ENCODE data around the gene KIAA0930. TPM values are rescaled to one million over a fixed set of nuclear protein-coding genes. Genes with fewer than 3 reads are reported as not detected.

KIAA0930 gene
- polyA plus RNA-seq, 1 donor from 2014 or later = 129 TPM

DNA sequence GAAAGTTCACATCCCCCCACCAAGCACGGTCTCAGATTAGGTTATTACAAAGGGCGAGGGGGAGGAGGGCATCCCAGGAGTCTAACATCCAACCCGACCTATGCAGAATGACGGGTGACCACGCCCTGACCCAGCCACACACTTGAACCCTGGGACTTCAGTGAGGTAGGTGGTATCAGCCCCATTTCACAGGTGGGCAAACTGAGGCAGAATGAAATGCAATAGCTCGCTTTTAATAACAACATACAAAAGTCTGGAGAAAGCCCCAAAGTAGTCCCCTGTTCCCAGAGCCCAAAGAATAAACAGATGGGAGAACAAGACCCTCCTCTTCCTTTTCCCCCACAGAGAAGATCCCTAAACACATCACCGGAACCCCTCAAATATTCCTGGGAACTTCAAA, 45.1 kb downstream of the KIAA0930 start:
- Histone ChIP-seq H3F3A (ENCODE audit: insufficient read depth, low read length, poor library complexity, severe bottlenecking) (no peaks in the 10 kb centered on the region), H4K20me1 (ENCODE audit: insufficient read depth) (no peaks in the 10 kb centered on the region), H3K27me3 (ENCODE audit: insufficient read depth, low read depth, low read length) (no peaks in the 10 kb centered on the region), H3K79me2 (replicated peaks; ENCODE audit: insufficient read depth, low read length) (no peaks in the 10 kb centered on the region), H2AFZ (ENCODE audit: low read depth, low read length) (no peak overlapping the region), H3K4me2 (ENCODE audit: low read length) (no peak overlapping the region), H3K4me3 (ENCODE audit: low read length) (no peak overlapping the region), H3K9me3 (ENCODE audit: low read length) (no peaks in the 10 kb centered on the region), H3K27ac (ENCODE audit: low read length) (no peak overlapping the region), H3K9ac (ENCODE audit: low read length) (no peak overlapping the region), H3K36me3 (ENCODE audit: insufficient read depth, low read length) (peaks cover 3% of the 10 kb centered on the region), H3K9me2 (ENCODE audit: insufficient read depth, low read length) (no peaks in the 10 kb centered on the region)
- TF ChIP-seq TAF1 (IDR thresholded peaks at IDR 0.05; ENCODE audit: low read depth) = no peak
- TF ChIP-seq, protein P1, sequence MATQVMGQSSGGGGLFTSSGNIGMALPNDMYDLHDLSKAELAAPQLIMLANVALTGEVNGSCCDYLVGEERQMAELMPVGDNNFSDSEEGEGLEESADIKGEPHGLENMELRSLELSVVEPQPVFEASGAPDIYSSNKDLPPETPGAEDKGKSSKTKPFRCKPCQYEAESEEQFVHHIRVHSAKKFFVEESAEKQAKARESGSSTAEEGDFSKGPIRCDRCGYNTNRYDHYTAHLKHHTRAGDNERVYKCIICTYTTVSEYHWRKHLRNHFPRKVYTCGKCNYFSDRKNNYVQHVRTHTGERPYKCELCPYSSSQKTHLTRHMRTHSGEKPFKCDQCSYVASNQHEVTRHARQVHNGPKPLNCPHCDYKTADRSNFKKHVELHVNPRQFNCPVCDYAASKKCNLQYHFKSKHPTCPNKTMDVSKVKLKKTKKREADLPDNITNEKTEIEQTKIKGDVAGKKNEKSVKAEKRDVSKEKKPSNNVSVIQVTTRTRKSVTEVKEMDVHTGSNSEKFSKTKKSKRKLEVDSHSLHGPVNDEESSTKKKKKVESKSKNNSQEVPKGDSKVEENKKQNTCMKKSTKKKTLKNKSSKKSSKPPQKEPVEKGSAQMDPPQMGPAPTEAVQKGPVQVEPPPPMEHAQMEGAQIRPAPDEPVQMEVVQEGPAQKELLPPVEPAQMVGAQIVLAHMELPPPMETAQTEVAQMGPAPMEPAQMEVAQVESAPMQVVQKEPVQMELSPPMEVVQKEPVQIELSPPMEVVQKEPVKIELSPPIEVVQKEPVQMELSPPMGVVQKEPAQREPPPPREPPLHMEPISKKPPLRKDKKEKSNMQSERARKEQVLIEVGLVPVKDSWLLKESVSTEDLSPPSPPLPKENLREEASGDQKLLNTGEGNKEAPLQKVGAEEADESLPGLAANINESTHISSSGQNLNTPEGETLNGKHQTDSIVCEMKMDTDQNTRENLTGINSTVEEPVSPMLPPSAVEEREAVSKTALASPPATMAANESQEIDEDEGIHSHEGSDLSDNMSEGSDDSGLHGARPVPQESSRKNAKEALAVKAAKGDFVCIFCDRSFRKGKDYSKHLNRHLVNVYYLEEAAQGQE (IDR thresholded peaks at IDR 0.05; ENCODE audit: borderline replicate concordance) = no peak
- no peak for TF ChIP-seq MXI1 (conservative IDR thresholded peaks at IDR 0.05; ENCODE audit: poor library complexity, severe bottlenecking)
- TF ChIP-seq EP300 (conservative IDR thresholded peaks at IDR 0.05; ENCODE audit: poor library complexity, severe bottlenecking) = no peak
- TF ChIP-seq RAD21 (conservative IDR thresholded peaks at IDR 0.05) = no peak
- TF ChIP-seq POLR2AphosphoS5 (IDR thresholded peaks at IDR 0.05) = no peak
- no peak for TF ChIP-seq SMC3 (conservative IDR thresholded peaks at IDR 0.05; ENCODE audit: poor library complexity)
- no peak for TF ChIP-seq CTCF (IDR thresholded peaks at IDR 0.05; ENCODE audit: poor library complexity, severe bottlenecking)
- TF ChIP-seq EZH2 (IDR thresholded peaks at IDR 0.05; ENCODE audit: borderline replicate concordance, insufficient read depth, low read length, poor library complexity, severe bottlenecking) = no peak

DNA sequence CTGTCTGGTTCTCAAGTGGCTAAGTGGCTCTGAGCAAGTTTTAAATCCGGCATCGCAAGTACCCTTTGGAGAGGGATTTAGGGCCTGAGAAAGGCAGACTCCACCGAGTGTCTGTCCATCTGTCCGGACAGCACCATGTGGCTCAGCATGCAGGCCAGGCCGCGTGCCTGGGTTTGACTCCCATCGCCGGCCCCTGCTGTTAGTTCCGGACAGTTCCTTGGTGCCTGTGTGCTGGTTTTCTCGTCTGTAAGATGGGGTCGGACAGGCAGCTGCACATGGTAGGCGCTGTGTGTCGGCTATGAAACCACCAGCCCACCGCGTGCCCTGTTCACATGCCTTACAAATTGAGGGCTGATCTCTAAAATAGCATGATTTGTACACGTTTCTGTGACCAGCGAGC, 46.0 kb downstream of the KIAA0930 start:
- H3K36me3 ChIP-seq (ENCODE audit: insufficient read depth, low read length) = no peaks in the 10 kb centered on the region
- no peak overlapping the region for H3K27ac ChIP-seq (ENCODE audit: low read length)
- H3K9me2 ChIP-seq (ENCODE audit: insufficient read depth, low read length) = no peaks in the 10 kb centered on the region
- H3K9ac ChIP-seq (ENCODE audit: low read length) = no peak overlapping the region
- H3K4me3 ChIP-seq (ENCODE audit: low read length) = no peak overlapping the region
- no peak overlapping the region for H3K4me2 ChIP-seq (ENCODE audit: low read length)
- H2AFZ ChIP-seq (ENCODE audit: low read depth, low read length) = no peak overlapping the region
- H3K9me3 ChIP-seq (ENCODE audit: low read length) = no peaks in the 10 kb centered on the region
- no peak for TF ChIP-seq TAF1 (IDR thresholded peaks at IDR 0.05; ENCODE audit: low read depth)
- no peak for TF ChIP-seq MXI1 (conservative IDR thresholded peaks at IDR 0.05; ENCODE audit: poor library complexity, severe bottlenecking)
- no peak for TF ChIP-seq EP300 (conservative IDR thresholded peaks at IDR 0.05; ENCODE audit: poor library complexity, severe bottlenecking)
- TF ChIP-seq RAD21 (conservative IDR thresholded peaks at IDR 0.05) = no peak
- no peak for TF ChIP-seq CTCF (IDR thresholded peaks at IDR 0.05; ENCODE audit: poor library complexity, severe bottlenecking)
- no peak for TF ChIP-seq POLR2AphosphoS5 (IDR thresholded peaks at IDR 0.05)
- no peaks in the 10 kb centered on the region for H3K27me3 ChIP-seq (ENCODE audit: insufficient read depth, low read depth, low read length)
- no peaks in the 10 kb centered on the region for H3F3A ChIP-seq (ENCODE audit: insufficient read depth, low read length, poor library complexity, severe bottlenecking)
- H3K79me2 ChIP-seq (replicated peaks; ENCODE audit: insufficient read depth, low read length) = no peaks in the 10 kb centered on the region
- H4K20me1 ChIP-seq (ENCODE audit: insufficient read depth) = no peaks in the 10 kb centered on the region

All from neural cell (in vitro differentiated cells).